Bone marrow (tissue), 2 donors: ENCODE results near the gene CST3.

ENCODE experiments used
- DNase-seq, 2 donors: peaks; one replicate each; lab custom pipeline; 2025; lab: John Stamatoyannopoulos, UW

CST3 gene

GRCh38 chr20:23602241-23602640 is 35.5 kb downstream of the CST3 start:
- no peak for DNase-seq

- DNase-seq: no peak
Observed at GRCh38 chr20:23601715-23602114, 36.0 kb downstream of the CST3 start.

- no peak for DNase-seq
Observed at GRCh38 chr20:23598481-23598880, 39.3 kb downstream of the CST3 start.

- no peak for DNase-seq
Observed at GRCh38 chr20:23596579-23597250, 41.0 kb downstream of the CST3 start.

GRCh38 chr20:23595941-23596340 is 41.8 kb downstream of the CST3 start:
- DNase-seq: no peak

GRCh38 chr20:23588434-23589403 is 49.0 kb downstream of the CST3 start:
- DNase-seq: no peak

- no peak for DNase-seq
Observed at GRCh38 chr20:23587631-23588030, 50.1 kb downstream of the CST3 start.

GRCh38 chr20:23586735-23587525 is 50.8 kb downstream of the CST3 start:
- DNase-seq: no peak

GRCh38 chr20:23585808-23586734 is 51.7 kb downstream of the CST3 start:
- no peak for DNase-seq

GRCh38 chr20:23585449-23585807 is 52.3 kb downstream of the CST3 start:
- DNase-seq: no peak

GRCh38 chr20:23584434-23585199 is 53.1 kb downstream of the CST3 start:
- DNase-seq: no peak
